ENCODE data around the gene ALDH18A1. TPM values are rescaled to one million over a fixed set of nuclear protein-coding genes. Genes with fewer than 3 reads are reported as not detected.

Gene ALDH18A1
- total and polyA plus RNA-seq, 3 donors from 2014 or later: 25.0 to 32.5 (median 29.8) TPM

DNA sequence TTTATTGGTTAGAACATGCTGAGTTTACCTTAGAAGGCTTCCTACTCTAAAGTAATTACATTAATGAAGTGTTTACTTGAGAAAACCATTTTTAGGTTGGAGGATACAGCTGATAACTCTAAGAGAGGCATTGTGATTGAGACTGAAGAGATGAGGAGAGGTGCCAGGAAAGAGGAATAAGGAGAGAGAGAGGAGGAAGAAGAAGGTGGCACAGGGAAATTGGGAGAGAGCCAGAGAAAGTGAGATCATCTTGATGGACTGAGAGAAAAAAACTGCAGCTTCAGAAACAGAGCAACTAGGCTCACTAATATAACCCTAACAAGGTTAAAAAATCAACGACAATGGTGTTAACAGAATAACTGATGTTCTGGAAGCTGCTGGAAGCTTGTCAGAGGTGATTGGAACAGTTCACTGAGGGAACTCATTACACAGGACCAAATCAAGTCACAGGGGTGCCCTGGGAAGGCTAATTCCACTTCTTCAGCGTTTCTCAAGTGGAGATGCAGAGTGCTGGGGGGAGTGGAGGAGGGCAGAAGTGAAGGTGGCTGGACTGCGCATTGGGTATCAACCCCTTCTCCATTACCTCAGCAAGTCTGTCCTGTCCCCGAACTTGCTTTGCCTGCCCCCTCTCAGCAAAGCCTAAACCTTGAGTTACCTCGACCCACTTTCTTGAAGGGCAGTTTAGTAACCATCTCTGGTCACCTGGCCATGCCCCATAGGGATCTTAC is 88.4 kb downstream of the ALDH18A1 start:
- no peak overlapping the region for H3K27ac ChIP-seq
- no peak for DNase-seq
- 83 to 85% methylated on average over 5 of the region's 5 CpGs for WGBS, 2 donors

DNA sequence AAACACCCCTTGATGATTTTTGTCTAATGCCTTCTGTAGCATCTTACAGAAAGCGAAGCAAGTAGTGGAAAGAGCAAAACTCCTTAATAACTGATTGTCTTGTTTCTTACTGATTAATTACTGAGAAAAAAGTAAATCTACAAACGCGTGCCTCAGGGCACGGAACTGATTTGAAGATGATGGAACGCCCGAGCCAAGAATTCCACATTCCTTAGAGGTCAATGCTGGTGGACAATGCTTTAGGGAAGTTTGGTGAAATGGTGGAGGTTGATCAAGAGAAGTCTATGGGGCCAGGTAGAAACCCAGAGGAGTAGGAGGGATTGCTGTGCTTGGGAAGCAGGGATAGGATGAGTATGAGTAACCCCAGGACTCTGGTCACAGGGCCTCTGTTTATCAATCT is 90.4 kb downstream of the ALDH18A1 start:
- WGBS, 2 donors: 88 to 94% methylated on average over 6 of the region's 6 CpGs
- Histone ChIP-seq H3K9me3 (no peaks in the 10 kb centered on the region), H3K4me1 (no peaks in the 10 kb centered on the region), H3K36me3 (ENCODE audit: low read depth, missing control alignments) (no peaks in the 10 kb centered on the region), H3K27ac (no peak overlapping the region), H3K4me3 (no peak overlapping the region), H3K27me3 (no peaks in the 10 kb centered on the region)
- no peak for DNase-seq
- TF ChIP-seq POLR2A (IDR thresholded peaks at IDR 0.05): no peak
- TF ChIP-seq, protein P1, sequence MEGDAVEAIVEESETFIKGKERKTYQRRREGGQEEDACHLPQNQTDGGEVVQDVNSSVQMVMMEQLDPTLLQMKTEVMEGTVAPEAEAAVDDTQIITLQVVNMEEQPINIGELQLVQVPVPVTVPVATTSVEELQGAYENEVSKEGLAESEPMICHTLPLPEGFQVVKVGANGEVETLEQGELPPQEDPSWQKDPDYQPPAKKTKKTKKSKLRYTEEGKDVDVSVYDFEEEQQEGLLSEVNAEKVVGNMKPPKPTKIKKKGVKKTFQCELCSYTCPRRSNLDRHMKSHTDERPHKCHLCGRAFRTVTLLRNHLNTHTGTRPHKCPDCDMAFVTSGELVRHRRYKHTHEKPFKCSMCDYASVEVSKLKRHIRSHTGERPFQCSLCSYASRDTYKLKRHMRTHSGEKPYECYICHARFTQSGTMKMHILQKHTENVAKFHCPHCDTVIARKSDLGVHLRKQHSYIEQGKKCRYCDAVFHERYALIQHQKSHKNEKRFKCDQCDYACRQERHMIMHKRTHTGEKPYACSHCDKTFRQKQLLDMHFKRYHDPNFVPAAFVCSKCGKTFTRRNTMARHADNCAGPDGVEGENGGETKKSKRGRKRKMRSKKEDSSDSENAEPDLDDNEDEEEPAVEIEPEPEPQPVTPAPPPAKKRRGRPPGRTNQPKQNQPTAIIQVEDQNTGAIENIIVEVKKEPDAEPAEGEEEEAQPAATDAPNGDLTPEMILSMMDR (IDR thresholded peaks at IDR 0.05): no peak
- intact Hi-C loops (cut with DNase I; ENCODE audit: low total_unique reads): no loop called here

More for the DNA sequence above, 88.4 kb downstream of the ALDH18A1 start:
- Histone ChIP-seq H3K27me3 (no peaks in the 10 kb centered on the region), H3K36me3 (ENCODE audit: low read depth, missing control alignments) (no peaks in the 10 kb centered on the region), H3K4me1 (no peaks in the 10 kb centered on the region), H3K9me3 (no peaks in the 10 kb centered on the region), H3K4me3 (no peak overlapping the region)
- intact Hi-C loops (cut with DNase I; ENCODE audit: low total_unique reads): no loop called here
- TF ChIP-seq, protein P1 (IDR thresholded peaks at IDR 0.05): no peak
- no peak for TF ChIP-seq POLR2A (IDR thresholded peaks at IDR 0.05)

DNA sequence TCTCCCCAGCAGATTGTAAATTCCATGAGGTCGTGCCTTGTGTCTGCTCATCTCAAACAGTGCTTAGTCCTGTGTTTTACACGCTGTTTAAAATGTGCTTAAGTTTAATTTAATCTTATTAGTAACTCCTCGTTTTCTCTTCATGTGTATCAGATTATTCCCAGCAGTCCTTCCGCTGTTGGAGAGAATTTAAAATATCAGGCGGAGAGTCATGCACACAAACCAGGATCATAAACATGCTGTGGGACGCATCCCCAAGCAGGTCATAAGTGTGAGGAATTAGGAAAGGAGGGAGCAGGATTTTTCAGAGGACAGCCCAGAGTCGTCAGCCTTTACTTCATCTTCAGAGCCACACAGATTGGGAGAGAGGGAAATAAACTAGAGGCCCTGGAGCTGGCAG is 91.2 kb downstream of the ALDH18A1 start:
- intact Hi-C loops (cut with DNase I; ENCODE audit: low total_unique reads): no loop called here
- no peak overlapping the region for H3K4me3 ChIP-seq
- H3K27me3 ChIP-seq: no peaks in the 10 kb centered on the region
- TF ChIP-seq, protein P1 (IDR thresholded peaks at IDR 0.05): no peak
- TF ChIP-seq POLR2A (IDR thresholded peaks at IDR 0.05): no peak
- H3K9me3 ChIP-seq: no peaks in the 10 kb centered on the region
- no peaks in the 10 kb centered on the region for H3K36me3 ChIP-seq (ENCODE audit: low read depth, missing control alignments)
- peaks cover 3% of the 10 kb centered on the region for H3K4me1 ChIP-seq
- no peak for DNase-seq
- 82 to 86% methylated on average over 7 of the region's 7 CpGs for WGBS, 2 donors
- no peak overlapping the region for H3K27ac ChIP-seq

DNA sequence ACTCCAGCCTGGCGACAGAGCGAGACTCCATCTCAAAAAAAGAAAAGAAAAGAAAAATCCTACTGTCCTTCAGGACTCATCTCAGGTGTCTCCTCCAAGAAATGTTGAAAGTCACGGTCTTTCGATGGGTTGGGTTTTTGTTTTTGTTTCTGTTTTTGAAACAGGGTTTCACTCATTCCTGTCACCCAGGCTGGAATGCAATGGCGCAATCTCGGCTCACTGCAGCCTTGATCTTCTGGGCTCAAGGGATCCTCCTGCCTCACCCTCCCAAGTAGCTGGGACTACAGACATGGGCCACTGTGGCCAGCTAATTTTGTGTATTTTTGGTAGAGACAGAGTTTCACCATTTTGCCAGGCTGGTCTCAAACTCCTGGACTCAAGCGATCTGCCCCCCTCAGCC is 92.2 kb downstream of the ALDH18A1 start:
- Histone ChIP-seq H3K4me3 (no peak overlapping the region), H3K9me3 (no peaks in the 10 kb centered on the region), H3K27ac (no peak overlapping the region), H3K36me3 (ENCODE audit: low read depth, missing control alignments) (no peaks in the 10 kb centered on the region), H3K4me1 (peaks cover 6% of the 10 kb centered on the region), H3K27me3 (no peaks in the 10 kb centered on the region)
- no peak for DNase-seq
- WGBS, 2 donors: 95 to 96% methylated on average over 7 of the region's 7 CpGs
- TF ChIP-seq POLR2A (IDR thresholded peaks at IDR 0.05): no peak
- TF ChIP-seq, protein P1 (IDR thresholded peaks at IDR 0.05): no peak
- intact Hi-C loops (cut with DNase I; ENCODE audit: low total_unique reads): no loop called here
